IMR-90 (cell line): ENCODE measurements around the gene AAK1. TPM values are rescaled to one million over a fixed set of nuclear protein-coding genes. Genes with fewer than 3 reads are reported as not detected.

ENCODE experiments used
- ATAC-seq: fragments of 200-7000 bp; cut with Tn5 transposase; 2 replicates; pipeline ENCODE4 v1.9.1; 2020; ENCODE audit warnings: low read depth, mild to moderate bottlenecking, moderate library complexity
- BruUV-seq: library from RNA; stranded (reverse); fragments of 400-500 nt; replicated peaks from 2 replicates; lab custom pipeline; 2021; lab: Mats Ljungman, UMichigan
- CTCF ChIA-PET: fragments of 300-600 bp; formaldehyde crosslinking; extraction: SDS; loops from one replicate; lab custom pipeline; 2021; ENCODE audit warnings: antibody characterized with exemption; lab: Yijun Ruan, JAX
- POLR2A ChIA-PET: fragments of 300-600 bp; sonication (Branson Sonifier 250); formaldehyde crosslinking; loops from one replicate; lab custom pipeline; 2022; ENCODE audit warnings: antibody characterized with exemption; ENCODE audit not compliant: unreplicated experiment; lab: Charles Lee
- DNase-seq: peaks from one replicate; pipeline ENCODE4 v3.0.0; 2013
- H2AFZ ChIP-seq: replicated peaks from 2 replicates; pipeline ENCODE3; 2013; ENCODE audit warnings: low read length, mild to moderate bottlenecking; ENCODE audit not compliant: poor library complexity
- H2AK5ac ChIP-seq: 2 replicates; pipeline ENCODE4 v1.6.1; 2013; ENCODE audit warnings: low read depth, low read length, inconsistent platforms
- H2AK9ac ChIP-seq: replicated peaks from 2 replicates; pipeline ENCODE3; 2013; ENCODE audit warnings: mild to moderate bottlenecking, low read depth, low read length, moderate library complexity; ENCODE audit not compliant: poor library complexity
- H2BK120ac ChIP-seq: 2 replicates; pipeline ENCODE4 v1.6.1; 2013; ENCODE audit warnings: low read depth, low read length, inconsistent platforms
- H2BK15ac ChIP-seq: 3 replicates; pipeline ENCODE4 v1.6.1; 2013; ENCODE audit warnings: low read depth, low read length, inconsistent platforms
- H2BK20ac ChIP-seq: 2 replicates; pipeline ENCODE4 v1.6.1; 2013; ENCODE audit warnings: low read depth, mild to moderate bottlenecking, inconsistent platforms, low read length, moderate library complexity
- H2BK5ac ChIP-seq: 2 replicates; pipeline ENCODE4 v1.6.1; 2013; ENCODE audit warnings: mild to moderate bottlenecking, low read depth, low read length, inconsistent platforms; ENCODE audit not compliant: poor library complexity, severe bottlenecking
- H3K14ac ChIP-seq: replicated peaks from 2 replicates; pipeline ENCODE4 v1.6.1; 2013; ENCODE audit warnings: low read depth, low read length, inconsistent platforms
- H3K18ac ChIP-seq: 2 replicates; pipeline ENCODE4 v1.6.1; 2013; ENCODE audit warnings: low read depth, low read length, control low read depth
- H3K23ac ChIP-seq: 2 replicates; pipeline ENCODE4 v1.6.1; 2013; ENCODE audit warnings: low read depth, low read length, inconsistent platforms
- H3K27ac ChIP-seq: 2 replicates; pipeline ENCODE4 v1.5.1; 2013; ENCODE audit warnings: mild to moderate bottlenecking, control low read depth, low read length; ENCODE audit not compliant: insufficient read depth
- H3K27me3 ChIP-seq: 2 replicates; pipeline ENCODE4 v1.6.1; 2013; ENCODE audit warnings: low read length; ENCODE audit not compliant: control insufficient read depth, insufficient read depth
- H3K36me3 ChIP-seq: 2 replicates; pipeline ENCODE4 v1.6.1; 2013; ENCODE audit warnings: low read length, mixed read lengths; ENCODE audit not compliant: control insufficient read depth, insufficient read depth
- H3K4ac ChIP-seq: 2 replicates; pipeline ENCODE4 v1.6.1; 2013; ENCODE audit warnings: low read depth, low read length, inconsistent platforms
- H3K4me1 ChIP-seq: 2 replicates; pipeline ENCODE4 v1.6.1; 2013; ENCODE audit warnings: low read length, mixed read lengths; ENCODE audit not compliant: control insufficient read depth, insufficient read depth
- H3K4me2 ChIP-seq: 2 replicates; pipeline ENCODE4 v1.6.1; 2013; ENCODE audit warnings: low read depth, mild to moderate bottlenecking, control low read depth, low read length, moderate library complexity
- H3K4me3 ChIP-seq: 2 replicates; pipeline ENCODE4 v1.5.1; 2013; ENCODE audit warnings: low read depth, mild to moderate bottlenecking, control low read depth, low read length, moderate library complexity; ENCODE audit not compliant: insufficient read depth
- H3K56ac ChIP-seq: 2 replicates; pipeline ENCODE4 v1.6.1; 2013; ENCODE audit warnings: low read length, inconsistent platforms; ENCODE audit not compliant: insufficient read depth; ENCODE audit errors: extremely low read depth
- H3K79me1 ChIP-seq, 2 experiments: 2 replicates each; pipeline ENCODE4 v1.6.1; 2013; ENCODE audit warnings: low read length in 2 of 2, inconsistent platforms in 1 of 2, low read depth in 1 of 2
- H3K9ac ChIP-seq: 2 replicates; pipeline ENCODE4 v1.6.1; 2013; ENCODE audit warnings: low read depth, low read length, control low read depth
- H3K9me1 ChIP-seq: 2 replicates; pipeline ENCODE4 v1.6.1; 2013; ENCODE audit warnings: low read length, inconsistent platforms; ENCODE audit not compliant: insufficient read depth
- H3K9me3 ChIP-seq: 2 replicates; pipeline ENCODE4 v1.6.1; 2013; ENCODE audit warnings: low read length; ENCODE audit not compliant: control insufficient read depth, insufficient read depth
- H4K20me1 ChIP-seq: 2 replicates; pipeline ENCODE4 v1.6.1; 2013; ENCODE audit warnings: low read length, inconsistent platforms; ENCODE audit not compliant: insufficient read depth
- H4K5ac ChIP-seq: 2 replicates; pipeline ENCODE4 v1.6.1; 2013; ENCODE audit warnings: mild to moderate bottlenecking, low read depth, low read length, control low read depth
- H4K8ac ChIP-seq, 2 experiments: 2 replicates each; pipeline ENCODE4 v1.6.1; 2013; ENCODE audit warnings: low read depth in 2 of 2, low read length in 2 of 2, control low read depth in 1 of 2, inconsistent platforms in 1 of 2
- H4K91ac ChIP-seq: 2 replicates; pipeline ENCODE4 v1.6.1; 2013; ENCODE audit warnings: low read depth, low read length, inconsistent platforms; ENCODE audit not compliant: insufficient read depth
- BHLHE40 ChIP-seq: fragments of 150-350 bp; IDR thresholded peaks from 2 replicates; pipeline ENCODE4 v1.6.1; 2016; ENCODE audit warnings: mild to moderate bottlenecking, low read depth, low read length
- CEBPB ChIP-seq: IDR thresholded peaks from 2 replicates; pipeline ENCODE4 v1.6.1; 2012; ENCODE audit warnings: low read depth, low read length, improper control_type of control experiment
- CTCF ChIP-seq: conservative IDR thresholded peaks from 2 replicates; pipeline ENCODE4 v1.5.1; 2012; ENCODE audit warnings: mild to moderate bottlenecking, low read depth, low read length, improper control_type of control experiment
- FOS ChIP-seq: fragments of 150-350 bp; IDR thresholded peaks from 2 replicates; pipeline ENCODE4 v1.6.1; 2016; ENCODE audit warnings: low read depth, low read length
- MAFK ChIP-seq: IDR thresholded peaks from 2 replicates; pipeline ENCODE4 v1.6.1; 2012; ENCODE audit warnings: low read depth, low read length, improper control_type of control experiment
- MXI1 ChIP-seq: IDR thresholded peaks from 2 replicates; pipeline ENCODE4 v1.6.1; 2012; ENCODE audit warnings: low read depth, mild to moderate bottlenecking, low read length, moderate library complexity, borderline replicate concordance
- RFX5 ChIP-seq: IDR thresholded peaks from 2 replicates; pipeline ENCODE4 v1.8.0; 2012; ENCODE audit warnings: low read depth, mild to moderate bottlenecking, low read length, moderate library complexity
- SMC3 ChIP-seq: fragments of 150-350 bp; IDR thresholded peaks from 2 replicates; pipeline ENCODE4 v1.6.1; 2016; ENCODE audit warnings: low read depth, mild to moderate bottlenecking, antibody characterized with exemption, low read length, moderate library complexity
- WGBS, 2 experiments: methylation state at CpG; one replicate each; pipeline versions ENCODE4 v1.1.5 to v1.1.7; 2013; ENCODE audit warnings: missing lambda C conversion rate in 2 of 2; ENCODE audit not compliant: insufficient read length in 1 of 2; ENCODE audit errors: extremely low coverage in 2 of 2; 5-methylcytosine and 5-hydroxymethylcytosine counted together
- dilution Hi-C: fragments of 300-500 bp; cut with HindIII; formaldehyde crosslinking; loops from one replicate; pipeline ENCODE4 v1.14.3; 2018; ENCODE audit warnings: low sequenced_read_pairs; ENCODE audit not compliant: unreplicated experiment
- in situ Hi-C: fragments of 300-500 bp; cut with MboI; formaldehyde crosslinking; loops from 3 replicates; pipeline ENCODE4 v1.14.3; 2019; ENCODE audit warnings: low sequenced_read_pairs, inconsistent platforms, mixed read lengths
- intact Hi-C: fragments of 100-400 bp; cut with micrococcal nuclease; formaldehyde crosslinking; loops from 2 replicates; pipeline ENCODE4 v1.10.0; 2022
- polyA plus RNA-seq, 3 experiments: library from polyadenylated mRNA; depleted of rRNA; stranded (reverse); fragments of >200 nt; gene quantifications; 2 replicates each; pipeline ENCODE4 v1.2.3, GENCODE V29; 2012; ENCODE audit warnings: low replicate concordance in 1 of 3
- total RNA-seq: library from RNA; depleted of rRNA; stranded (reverse); fragments of >200 nt; gene quantifications from 2 replicates; pipeline ENCODE4 v1.2.3, GENCODE V29; 2012
- TF ChIP-seq, protein P1 (sequence below): fragments of 150-350 bp; IDR thresholded peaks from 2 replicates; pipeline ENCODE4 v1.6.1; 2016; ENCODE audit warnings: low read depth, mild to moderate bottlenecking, low read length, moderate library complexity, borderline replicate concordance

Gene AAK1
- total and polyA plus RNA-seq, 2 of the 4 experiments (the other 2 are of a cell fraction) = 21.9 to 26.5 TPM

DNA sequence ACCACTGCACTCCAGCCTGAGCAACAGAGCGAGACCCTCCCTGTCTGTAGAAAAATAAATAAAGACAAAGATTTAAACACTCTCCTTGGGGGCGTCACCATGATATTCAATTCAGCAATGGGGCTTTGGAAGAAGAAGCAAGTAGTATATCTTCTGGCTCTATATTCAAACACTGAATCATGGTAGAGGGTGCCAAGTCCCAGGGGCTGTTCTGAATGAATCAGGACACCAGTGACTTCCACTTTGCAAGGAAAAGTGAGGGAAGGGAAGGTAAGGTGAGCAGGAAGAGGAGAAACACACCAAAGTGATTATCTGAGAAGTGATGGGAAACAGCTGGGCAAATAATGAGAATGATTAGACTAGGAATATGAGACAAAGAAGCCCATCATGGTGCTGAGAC lies 80.5 kb downstream of the AAK1 start:
- ATAC-seq (no peak), DNase-seq (no peak)
- H3K9ac ChIP-seq = no peak overlapping the region
- no peak overlapping the region for H2BK5ac ChIP-seq
- BruUV-seq = no TSS peak
- TF ChIP-seq MXI1 (no peak), CTCF (no peak), FOS (no peak), CEBPB (no peak), RFX5 (no peak), MAFK (no peak), BHLHE40 (no peak), SMC3 (no peak)
- TF ChIP-seq, protein P1, sequence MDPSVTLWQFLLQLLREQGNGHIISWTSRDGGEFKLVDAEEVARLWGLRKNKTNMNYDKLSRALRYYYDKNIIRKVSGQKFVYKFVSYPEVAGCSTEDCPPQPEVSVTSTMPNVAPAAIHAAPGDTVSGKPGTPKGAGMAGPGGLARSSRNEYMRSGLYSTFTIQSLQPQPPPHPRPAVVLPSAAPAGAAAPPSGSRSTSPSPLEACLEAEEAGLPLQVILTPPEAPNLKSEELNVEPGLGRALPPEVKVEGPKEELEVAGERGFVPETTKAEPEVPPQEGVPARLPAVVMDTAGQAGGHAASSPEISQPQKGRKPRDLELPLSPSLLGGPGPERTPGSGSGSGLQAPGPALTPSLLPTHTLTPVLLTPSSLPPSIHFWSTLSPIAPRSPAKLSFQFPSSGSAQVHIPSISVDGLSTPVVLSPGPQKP = no peak
- no peak overlapping the region for H2BK20ac ChIP-seq
- no peak overlapping the region for H3K4me3 ChIP-seq
- no peak overlapping the region for H3K4ac ChIP-seq
- no peak overlapping the region for H4K91ac ChIP-seq
- H2BK15ac ChIP-seq = no peak overlapping the region
- H2AK5ac ChIP-seq = no peak overlapping the region
- no peak overlapping the region for H3K27ac ChIP-seq
- no peak overlapping the region for H2AK9ac ChIP-seq
- H3K9me1 ChIP-seq = peaks cover 42% of the 10 kb centered on the region
- no peak overlapping the region for H3K14ac ChIP-seq
- no CpG with 5 or more reads among the region's 2 CpGs for WGBS, 2 experiments
- no peaks in the 10 kb centered on the region for H3K27me3 ChIP-seq
- H3K36me3 ChIP-seq = peaks cover 2% of the 10 kb centered on the region; the same call in 1 of the 2 replicates
- peaks cover 65% of the 10 kb centered on the region for H4K20me1 ChIP-seq
- no peak overlapping the region for H3K56ac ChIP-seq
- no peak overlapping the region for H2BK120ac ChIP-seq
- H3K79me1 ChIP-seq = peaks cover 56 to 90% of the 10 kb centered on the region in 2 experiments
- H4K8ac ChIP-seq = no peak overlapping the region
- H2AFZ ChIP-seq = no peak overlapping the region
- no peak overlapping the region for H3K23ac ChIP-seq
- dilution Hi-C loops = no loop called here
- H3K18ac ChIP-seq = no peak overlapping the region
- H3K4me1 ChIP-seq = peaks cover 34% of the 10 kb centered on the region
- in situ Hi-C loops = loop anchor here (5.0 to 10.0 kb wide), 2 partner anchors 149 to 252 kb away; no protein-coding TSS in a partner anchor
- ChIA-PET POLR2A (no interaction called here), CTCF (no interaction called here)
- no peak overlapping the region for H4K5ac ChIP-seq
- H3K9me3 ChIP-seq = no peaks in the 10 kb centered on the region
- intact Hi-C loops = no loop called here
- no peak overlapping the region for H3K4me2 ChIP-seq
